MM.1S (cell line): ENCODE results near the gene NBDY.

ENCODE experiments used
- EZH2 ChIP-seq: fragments of 300-600 bp; sonication (generic); optimal IDR thresholded peaks from 2 replicates; pipeline ENCODE3; 2017; ENCODE audit warnings: low read depth, mild to moderate bottlenecking, antibody characterized with exemption, low read length, mixed read lengths
- EZH2phosphoT487 ChIP-seq: fragments of 300-600 bp; sonication (generic); IDR thresholded peaks from 2 replicates; pipeline ENCODE4 v1.6.1; 2018; ENCODE audit warnings: antibody characterized with exemption, low read length
- TF ChIP-seq, protein P1 (sequence below): fragments of 300-600 bp; sonication (generic); IDR thresholded peaks from 2 replicates; pipeline ENCODE4 v1.5.1; 2016; ENCODE audit warnings: antibody characterized with exemption, low read length, mixed read lengths

DNA sequence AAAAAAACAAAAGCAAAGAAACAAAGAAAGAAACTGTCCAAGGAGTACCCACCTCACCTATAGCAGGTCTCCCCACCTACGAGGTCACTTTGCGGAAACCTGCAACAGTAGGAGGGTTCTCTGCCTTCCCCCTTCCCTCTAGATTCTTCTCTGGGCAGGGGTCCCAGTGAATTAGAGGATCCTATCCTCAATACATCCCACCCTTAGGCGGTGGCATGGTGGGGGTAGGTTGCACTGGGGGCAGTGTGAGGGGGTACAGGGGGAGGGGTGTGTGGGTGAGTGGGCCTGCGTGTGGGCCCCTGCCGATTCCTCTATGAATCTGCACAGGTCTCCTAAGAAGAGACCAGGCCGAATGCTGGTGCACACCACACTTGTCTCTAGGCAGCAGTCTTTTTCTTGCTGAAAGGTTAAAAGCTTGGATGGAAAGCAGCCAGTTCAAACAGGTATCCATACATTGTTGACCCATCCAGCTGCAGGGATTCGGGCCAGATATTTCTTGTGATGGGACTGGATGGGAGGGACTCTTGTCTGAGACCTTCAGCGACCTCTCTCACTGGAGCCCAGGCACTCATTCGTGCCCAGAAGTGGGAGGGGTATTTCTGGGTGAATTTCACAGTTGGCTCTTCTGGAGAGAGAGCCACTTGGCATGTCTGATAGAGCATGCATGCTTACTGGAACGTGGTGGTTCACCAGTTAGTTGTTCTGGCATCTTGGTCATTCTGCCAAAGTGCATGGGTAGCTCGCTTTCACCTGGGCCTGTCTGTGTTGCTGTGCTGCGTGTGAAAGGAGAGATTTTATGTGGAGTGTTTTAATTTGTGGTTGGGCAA lies 65.6 kb downstream of the NBDY start:
- TF ChIP-seq, protein P1, sequence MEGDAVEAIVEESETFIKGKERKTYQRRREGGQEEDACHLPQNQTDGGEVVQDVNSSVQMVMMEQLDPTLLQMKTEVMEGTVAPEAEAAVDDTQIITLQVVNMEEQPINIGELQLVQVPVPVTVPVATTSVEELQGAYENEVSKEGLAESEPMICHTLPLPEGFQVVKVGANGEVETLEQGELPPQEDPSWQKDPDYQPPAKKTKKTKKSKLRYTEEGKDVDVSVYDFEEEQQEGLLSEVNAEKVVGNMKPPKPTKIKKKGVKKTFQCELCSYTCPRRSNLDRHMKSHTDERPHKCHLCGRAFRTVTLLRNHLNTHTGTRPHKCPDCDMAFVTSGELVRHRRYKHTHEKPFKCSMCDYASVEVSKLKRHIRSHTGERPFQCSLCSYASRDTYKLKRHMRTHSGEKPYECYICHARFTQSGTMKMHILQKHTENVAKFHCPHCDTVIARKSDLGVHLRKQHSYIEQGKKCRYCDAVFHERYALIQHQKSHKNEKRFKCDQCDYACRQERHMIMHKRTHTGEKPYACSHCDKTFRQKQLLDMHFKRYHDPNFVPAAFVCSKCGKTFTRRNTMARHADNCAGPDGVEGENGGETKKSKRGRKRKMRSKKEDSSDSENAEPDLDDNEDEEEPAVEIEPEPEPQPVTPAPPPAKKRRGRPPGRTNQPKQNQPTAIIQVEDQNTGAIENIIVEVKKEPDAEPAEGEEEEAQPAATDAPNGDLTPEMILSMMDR: no peak
- no peak for TF ChIP-seq EZH2
- TF ChIP-seq EZH2phosphoT487: no peak
